Hepatic stellate cell (primary cell): ENCODE results near the gene TOR2A.
"Not testable (repeated sequence)": the region's sequence is repeated elsewhere in the genome, so short reads cannot be mapped to it uniquely, and the experiment has no call there.

ENCODE experiments used
- DNase-seq: peaks from one replicate; pipeline ENCODE4 v3.0.0; 2011; ENCODE audit warnings: low spot score

The TOR2A gene

DNA sequence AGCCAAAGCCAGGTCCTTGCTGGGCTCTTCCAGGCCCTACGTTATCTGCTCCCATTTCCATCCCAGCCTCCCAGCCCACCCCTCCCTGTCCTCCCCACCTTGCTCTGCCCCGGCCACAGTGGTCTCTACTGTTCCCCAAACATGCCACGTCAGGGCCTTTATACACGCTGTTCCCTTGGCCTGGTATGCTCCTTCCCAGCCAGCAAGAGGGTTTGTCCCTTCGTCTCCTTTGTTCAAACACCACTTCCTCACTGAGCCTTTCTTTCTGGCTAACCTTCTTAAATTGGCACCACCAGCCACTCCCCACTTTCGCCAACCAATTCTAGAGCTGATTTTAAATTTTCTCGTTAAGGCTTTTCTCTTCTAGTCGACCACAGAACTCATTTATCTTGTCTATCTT is 33.6 kb upstream of the TOR2A start:
- DNase-seq, result no peak

DNA sequence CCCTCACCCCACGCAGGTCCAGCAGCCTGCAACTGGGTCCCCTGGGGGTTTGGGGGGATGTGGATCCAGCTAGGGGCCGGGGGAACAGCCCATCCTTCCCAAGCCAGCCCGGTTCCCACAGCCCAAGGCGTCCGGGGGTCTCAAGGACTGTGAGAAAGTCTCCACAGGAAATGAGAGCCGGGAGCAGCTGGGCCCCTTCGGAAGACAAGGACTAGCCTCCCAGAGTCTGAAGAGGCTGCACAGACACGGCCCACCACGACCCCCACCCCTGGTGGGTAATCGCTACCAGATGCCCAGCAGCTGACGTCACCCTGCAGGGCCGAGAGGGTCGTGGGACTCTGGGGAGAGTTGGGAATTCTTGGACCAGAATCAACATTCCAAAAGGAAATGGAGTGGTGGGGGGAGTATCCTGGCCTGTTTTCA is 32.8 kb upstream of the TOR2A start:
- DNase-seq, result peak; percentile 50

- DNase-seq, result no peak
These were observed 32.3 kb upstream of the TOR2A start for GRCh38 chr9:127767410-127767809.

GRCh38 chr9:127765418-127765817 is 30.3 kb upstream of the TOR2A start:
- DNase-seq, result no peak

DNA sequence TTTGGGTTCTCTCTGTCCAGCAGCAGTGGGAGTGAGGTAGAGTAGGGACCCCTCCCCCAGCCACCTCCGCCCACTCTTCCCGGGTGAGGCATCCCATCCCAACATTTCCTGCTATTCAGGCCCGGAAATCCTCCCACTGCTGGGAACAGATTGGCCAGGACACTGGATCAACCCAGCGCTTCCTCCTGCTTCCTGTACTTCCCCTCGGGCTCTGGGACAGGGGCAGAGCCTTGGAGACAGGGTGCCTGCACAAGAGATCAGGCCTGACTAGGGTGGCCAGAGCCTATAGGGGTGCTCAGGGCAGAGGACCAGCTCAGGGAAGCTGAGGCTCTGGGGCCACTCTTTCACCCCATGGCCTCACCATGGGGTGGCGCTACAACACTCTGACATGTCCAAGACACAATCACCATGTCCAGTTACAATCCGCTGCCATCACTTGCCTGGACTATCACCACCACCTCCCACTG is 28.9 kb upstream of the TOR2A start:
- DNase-seq, result peak; percentile 44

DNA sequence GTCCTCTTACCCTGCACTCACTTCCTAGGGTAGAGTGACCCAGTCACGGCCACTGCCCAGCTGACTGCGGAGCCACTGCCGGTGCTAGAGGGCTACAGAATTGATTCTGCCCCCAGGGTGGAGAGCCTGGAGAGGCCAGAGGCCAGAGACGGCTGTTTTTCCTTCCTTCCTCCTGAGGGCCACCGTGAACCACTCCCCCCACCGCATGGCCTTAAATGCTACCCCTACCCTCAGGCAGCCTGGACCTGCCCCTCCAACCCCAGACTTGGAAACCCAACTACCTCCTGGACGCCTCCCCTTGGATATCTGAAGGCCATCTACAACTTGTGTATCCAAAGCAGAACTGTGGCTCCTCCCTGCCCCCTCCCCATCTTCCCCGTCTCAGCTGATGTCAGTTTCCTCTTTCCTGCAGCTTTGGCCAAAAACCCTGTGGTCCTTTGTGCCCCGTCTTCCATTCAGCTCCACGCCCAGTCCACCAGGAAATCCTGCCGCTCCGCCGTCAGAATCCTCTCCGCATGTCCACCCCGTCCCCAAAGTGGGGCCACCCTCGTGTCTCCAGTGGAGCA is 27.1 kb upstream of the TOR2A start:
- DNase-seq, result no peak

- DNase-seq, result no peak
These were observed 26.4 kb upstream of the TOR2A start for GRCh38 chr9:127761491-127761956.

DNA sequence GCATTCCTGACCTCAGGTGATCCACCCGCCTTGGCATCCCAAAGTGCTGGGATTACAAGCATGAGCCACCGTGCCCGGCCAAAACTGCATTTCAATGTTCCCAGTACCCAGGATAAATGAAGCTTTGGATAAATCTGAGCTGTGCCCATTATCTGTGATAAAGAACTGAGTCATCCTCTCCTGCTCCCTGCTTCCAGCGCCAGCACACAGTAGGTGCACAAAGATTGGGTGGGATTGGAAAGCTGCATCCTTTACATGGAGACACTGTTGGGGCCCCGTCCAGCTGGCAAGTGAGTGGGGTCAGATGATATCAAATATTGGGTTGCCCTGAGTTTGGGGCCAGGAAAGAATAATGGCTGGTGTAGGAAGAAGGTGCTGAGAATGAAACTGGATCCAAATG is 26.0 kb upstream of the TOR2A start:
- DNase-seq, result no peak

- no peak for DNase-seq
These were observed 23.7 kb upstream of the TOR2A start for GRCh38 chr9:127758843-127759242.

DNA sequence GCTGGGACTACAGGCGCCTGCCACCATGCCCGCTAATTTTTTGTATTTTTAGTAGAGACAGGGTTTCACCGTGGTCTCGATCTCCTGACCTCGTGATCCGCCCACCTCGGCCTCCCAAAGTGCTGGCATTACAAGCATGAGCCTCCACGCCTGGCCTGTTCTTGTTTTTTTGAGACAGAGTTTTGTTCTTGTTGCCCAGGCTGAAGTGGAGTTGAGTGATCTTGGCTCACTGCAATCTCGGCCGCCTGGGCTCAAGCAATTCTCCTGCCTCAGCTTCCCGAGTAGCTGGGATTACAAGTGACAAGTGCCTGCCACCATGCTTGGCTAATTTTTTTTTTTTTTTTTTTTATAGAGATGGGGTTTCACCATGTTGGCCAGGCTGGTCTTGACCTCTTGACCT is 21.7 kb upstream of the TOR2A start:
- not testable (repeated sequence) for DNase-seq

GRCh38 chr9:127756233-127756632 is 21.1 kb upstream of the TOR2A start:
- DNase-seq, result no peak

DNA sequence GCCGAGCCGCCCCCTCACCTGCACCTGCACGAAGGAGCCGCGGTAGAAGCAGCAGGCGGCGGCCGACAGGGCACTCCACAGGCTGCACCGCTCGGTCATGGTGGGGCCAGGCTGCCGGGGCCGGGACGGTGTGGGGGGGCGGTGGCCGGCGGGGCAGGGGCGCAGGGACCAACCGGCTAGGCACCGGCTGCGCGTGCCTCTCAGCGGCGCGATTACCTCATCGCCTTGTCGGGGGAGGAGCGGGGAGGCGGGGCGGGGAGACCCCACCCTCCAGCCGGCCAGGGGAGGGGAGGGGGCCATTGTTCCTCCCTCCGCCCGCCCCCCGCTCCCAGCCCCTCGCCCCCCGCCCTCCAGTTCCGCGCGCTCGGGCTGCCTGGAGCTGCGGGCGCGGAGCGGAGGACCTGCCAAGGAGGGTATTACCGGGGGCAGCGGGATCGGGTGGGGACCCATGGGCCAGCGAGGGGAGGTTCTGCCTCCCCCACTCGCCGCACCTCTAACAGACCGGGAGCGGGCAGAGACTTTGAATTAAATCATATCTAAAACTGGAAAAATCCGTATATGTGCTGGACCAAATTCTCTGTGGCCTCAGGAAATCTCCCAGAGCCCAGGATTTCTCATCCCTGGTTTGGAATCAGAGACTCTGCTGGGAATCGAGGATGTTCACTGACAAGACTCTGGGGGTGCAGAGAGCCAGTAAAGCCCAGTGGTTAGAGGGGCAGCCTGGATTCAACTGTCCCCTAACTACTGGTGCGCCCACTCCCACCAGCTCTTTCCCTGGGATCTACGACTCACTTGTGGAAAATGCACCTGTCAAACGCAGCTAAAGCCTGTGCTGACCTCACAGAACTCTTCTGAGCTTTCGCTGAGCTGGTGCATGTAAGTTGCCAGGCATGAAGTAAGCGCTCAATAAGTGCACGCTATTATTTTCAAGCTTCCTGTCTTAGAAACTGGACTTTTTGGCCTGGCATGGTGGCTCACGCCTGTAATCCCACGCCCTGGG is 20.3 kb upstream of the TOR2A start:
- DNase-seq, result no peak

- DNase-seq, result no peak
These were observed 19.3 kb upstream of the TOR2A start for GRCh38 chr9:127754099-127755060.

- DNase-seq, result no peak
These were observed 18.5 kb upstream of the TOR2A start for GRCh38 chr9:127753622-127754021.

DNA sequence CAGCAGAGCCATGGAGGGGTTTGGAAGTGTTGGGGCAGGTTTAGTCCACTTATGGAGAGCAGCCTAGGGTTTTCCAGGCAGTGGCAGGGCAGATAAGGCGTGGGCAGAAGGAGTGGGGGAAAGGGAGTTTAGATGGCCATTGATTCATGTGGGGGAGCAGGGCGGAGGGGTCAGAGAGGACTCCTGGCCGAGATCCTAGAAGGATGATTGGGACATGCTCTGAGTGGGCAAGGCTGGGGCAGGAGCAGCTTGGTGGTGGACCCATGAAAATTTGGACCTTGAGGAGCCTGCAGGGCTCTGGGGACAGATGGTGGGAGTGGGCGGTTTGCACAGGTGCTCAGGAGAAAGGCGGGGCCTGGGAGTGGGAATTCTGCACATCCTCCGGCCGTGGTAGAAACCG is 18.1 kb upstream of the TOR2A start:
- DNase-seq, result no peak

DNA sequence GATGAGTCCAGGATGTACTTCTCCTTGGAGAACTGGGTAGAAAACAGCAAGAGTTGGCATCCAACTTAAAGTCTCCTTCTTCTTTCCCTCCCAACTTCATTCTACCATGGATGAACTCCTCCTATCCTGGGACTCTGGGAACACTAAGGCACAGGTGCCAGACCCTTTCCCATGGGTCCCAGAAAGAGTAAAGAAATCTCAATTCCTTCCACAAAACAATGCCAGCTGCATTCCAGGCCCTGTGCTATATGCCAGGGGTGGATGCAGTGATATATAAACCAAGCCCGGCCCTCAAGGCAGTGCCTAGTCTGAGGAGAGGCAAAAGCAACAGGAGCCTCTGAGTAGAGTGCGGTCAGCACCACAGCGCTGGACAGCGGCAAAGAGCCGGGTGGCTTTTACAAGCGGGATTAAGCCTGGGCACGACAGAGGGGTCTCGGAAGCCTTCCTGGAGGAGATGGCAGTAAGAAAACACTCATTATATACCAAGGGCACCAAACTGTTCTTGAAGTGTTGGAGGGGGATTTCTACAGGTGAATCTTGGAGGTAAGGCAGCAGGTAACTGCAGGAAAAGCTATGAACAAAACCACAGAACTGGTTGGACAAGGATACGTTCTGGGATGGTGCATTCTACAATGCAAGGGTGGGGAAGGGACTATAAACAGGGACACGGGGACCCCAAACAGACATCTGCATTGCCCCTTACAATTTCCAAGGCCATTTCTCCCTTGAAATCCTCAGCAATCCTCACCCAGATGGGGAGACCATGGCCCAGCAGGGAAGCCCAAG is 16.4 kb upstream of the TOR2A start:
- no peak for DNase-seq

GRCh38 chr9:127749090-127749787 is 14.1 kb upstream of the TOR2A start:
- DNase-seq, result no peak

- DNase-seq, result no peak
These were observed 12.0 kb upstream of the TOR2A start for GRCh38 chr9:127746959-127747569.

DNA sequence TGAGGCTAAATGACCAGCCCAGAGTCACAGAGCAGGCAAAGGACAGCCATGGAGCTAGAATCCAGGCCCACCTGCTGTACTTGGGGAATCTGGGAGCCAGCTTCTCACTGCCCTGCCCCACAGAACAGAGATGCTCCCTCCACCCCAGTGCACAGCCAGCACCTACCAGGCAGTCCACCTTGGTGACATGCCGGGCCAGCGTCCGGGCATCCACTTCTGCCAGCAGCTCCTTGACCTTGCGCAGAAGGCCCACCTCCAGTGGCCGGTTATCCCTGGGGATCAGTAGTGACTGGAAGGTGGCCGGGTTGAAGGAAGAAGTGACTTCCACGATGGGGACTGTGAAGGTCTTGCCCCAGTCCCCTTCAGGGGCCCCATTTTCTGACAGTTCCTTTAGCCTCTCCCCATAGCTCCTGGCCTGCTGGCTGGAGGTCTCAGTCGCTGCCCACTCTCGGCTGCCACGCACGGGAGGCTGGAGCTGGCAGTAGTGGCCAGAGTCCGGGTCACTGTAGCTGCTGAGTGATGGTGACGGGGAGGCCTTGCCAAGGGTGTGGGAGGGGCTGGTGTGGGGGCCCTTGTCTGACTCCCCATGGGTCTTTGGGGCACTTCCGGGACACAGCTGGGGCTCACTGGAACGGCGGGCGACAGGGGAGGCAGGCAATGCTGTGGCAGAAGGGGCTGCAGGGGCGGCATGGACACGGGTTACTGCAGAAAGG is 9.5 kb upstream of the TOR2A start:
- DNase-seq, result no peak
